Prostate gland (tissue), 2 donors: ENCODE data around the gene ZBTB16. TPM values are rescaled to one million over a fixed set of nuclear protein-coding genes. Genes with fewer than 3 reads are reported as not detected.

ENCODE experiments used
- DNase-seq: peaks from one replicate; pipeline ENCODE4 v3.0.0-alpha.2; 2019; ENCODE audit warnings: low spot score
- H3K27ac ChIP-seq, 2 donors: fragments of 200-600 bp; sonication (generic); 2 replicates each; pipeline ENCODE4 v1.5.1; 2017 to 2019
- H3K27me3 ChIP-seq: fragments of 200-600 bp; sonication (generic); replicated peaks from 2 replicates; pipeline ENCODE4 v1.5.1; 2019; ENCODE audit not compliant: insufficient read depth
- H3K36me3 ChIP-seq, 2 donors: fragments of 200-600 bp; sonication (generic); 1 replicate in 1 of 2; 2 replicates in 1 of 2; pipeline versions ENCODE4 v1.5.1 to v1.8.1; 2017 to 2019
- H3K4me1 ChIP-seq: fragments of 200-600 bp; sonication (generic); replicated peaks from 2 replicates; pipeline ENCODE4 v1.5.1; 2019
- H3K4me3 ChIP-seq, 2 donors: fragments of 200-600 bp; sonication (generic); 2 replicates each; pipeline ENCODE4 v1.5.1; 2017 to 2019
- H3K9me3 ChIP-seq: fragments of 200-600 bp; sonication (generic); 2 replicates; pipeline ENCODE4 v1.5.1; 2017
- CTCF ChIP-seq, 4 experiments: fragments of 200-600 bp in 2 of 4; fragments of 450-650 bp in 2 of 4; sonication (generic) in 2 of 4; IDR thresholded peaks; 1 replicate in 3 of 4; 2 replicates in 1 of 4; pipeline ENCODE4 v1.5.1; 2016 to 2019; ENCODE audit warnings: antibody characterized with exemption in 4 of 4, mild to moderate bottlenecking in 2 of 4, moderate library complexity in 2 of 4
- POLR2A ChIP-seq: fragments of 450-650 bp; IDR thresholded peaks from one replicate; pipeline ENCODE4 v1.6.1; 2016; ENCODE audit warnings: antibody characterized with exemption, mild to moderate bottlenecking
- POLR2AphosphoS5 ChIP-seq: sonication (generic); formaldehyde crosslinking; IDR thresholded peaks from one replicate; pipeline ENCODE4 v1.6.1; 2017; ENCODE audit warnings: antibody characterized with exemption
- WGBS: methylation state at CpG from one replicate; pipeline ENCODE4 v1.1.5; 2018; 5-methylcytosine and 5-hydroxymethylcytosine counted together
- intact Hi-C: fragments of 100-400 bp; cut with DNase I; formaldehyde crosslinking; loops from one replicate; pipeline ENCODE4 v1.14.2; 2022
- total RNA-seq, 2 donors: library from RNA; depleted of rRNA; stranded (reverse); fragments of >200 nt; gene quantifications; one replicate each; pipeline ENCODE4 v1.1.0, GENCODE V29; 2016

The ZBTB16 gene
- total RNA-seq, 2 donors from 2014 or later = 171 to 230 TPM

GRCh38 chr11:114157476-114158050 lies 98.1 kb downstream of the ZBTB16 start:
- WGBS = 91% methylated on average over 19 of the region's 19 CpGs
- TF ChIP-seq POLR2A (no peak), CTCF (IDR thresholded peaks at IDR 0.05) (no peak), POLR2AphosphoS5 (no peak)
- no peak for DNase-seq
- Histone ChIP-seq H3K4me3 (no peak overlapping the region), H3K4me1 (peaks cover 44% of the 10 kb centered on the region), H3K27me3 (no peaks in the 10 kb centered on the region), H3K9me3 (no peaks in the 10 kb centered on the region), H3K27ac (peak overlapping the region; percentile 99), H3K36me3 (peaks cover 7% of the 10 kb centered on the region in 2 donors)
- intact Hi-C loops = no loop called here

GRCh38 chr11:114158421-114158820 lies 98.9 kb downstream of the ZBTB16 start:
- H3K4me1 ChIP-seq = peaks cover 44% of the 10 kb centered on the region
- peaks cover 7% of the 10 kb centered on the region in 2 donors for H3K36me3 ChIP-seq
- H3K27me3 ChIP-seq = no peaks in the 10 kb centered on the region
- WGBS = 73% methylated on average over 6 of the region's 6 CpGs
- DNase-seq = no peak
- intact Hi-C loops = no loop called here
- TF ChIP-seq POLR2AphosphoS5 (no peak), CTCF (IDR thresholded peaks at IDR 0.05) (no peak), POLR2A (no peak)
- peak overlapping the region; percentile 99 for H3K27ac ChIP-seq
- H3K4me3 ChIP-seq = no peak overlapping the region
- no peaks in the 10 kb centered on the region for H3K9me3 ChIP-seq

- Histone ChIP-seq H3K4me1 (peaks cover 48% of the 10 kb centered on the region), H3K27me3 (no peaks in the 10 kb centered on the region), H3K4me3 (no peak overlapping the region), H3K27ac (peak overlapping the region; percentile 99), H3K9me3 (no peaks in the 10 kb centered on the region), H3K36me3 (peaks cover 7% of the 10 kb centered on the region in 2 donors)
- TF ChIP-seq POLR2A (no peak), CTCF (IDR thresholded peaks at IDR 0.05) (no peak), POLR2AphosphoS5 (no peak)
- no peak for DNase-seq
- 93% methylated on average over 7 of the region's 7 CpGs for WGBS
- intact Hi-C loops = no loop called here
Measured at GRCh38 chr11:114158886-114159285, 99.4 kb downstream of the ZBTB16 start.

- Histone ChIP-seq H3K4me3 (no peak overlapping the region), H3K9me3 (no peaks in the 10 kb centered on the region), H3K27me3 (no peaks in the 10 kb centered on the region), H3K36me3 (peaks cover 7% of the 10 kb centered on the region in 2 donors), H3K4me1 (peaks cover 50% of the 10 kb centered on the region), H3K27ac (peak overlapping the region; percentile 99)
- no peak for DNase-seq
- intact Hi-C loops = no loop called here
- 62% methylated on average over 5 of the region's 5 CpGs for WGBS
- TF ChIP-seq CTCF (IDR thresholded peaks at IDR 0.05) = no peak
- TF ChIP-seq POLR2AphosphoS5 = peak; percentile 26
Measured at GRCh38 chr11:114159320-114159719, 99.8 kb downstream of the ZBTB16 start.
